ENCODE measurements around the gene INHBA. TPM values are rescaled to one million over a fixed set of nuclear protein-coding genes. Genes with fewer than 3 reads are reported as not detected.

INHBA gene
- 581 to 610 TPM (median 601 TPM) in 3 replicates for total RNA-seq
- long read RNA-seq, full-length matches to known transcripts, result 367 of 586 reads
- long read RNA-seq, partial matches to known transcripts, result 67 of 586 reads
- long read RNA-seq, other reads (novel, unspliced or antisense), result 152 of 586 reads

- H3K36me3 Mint-ChIP-seq (ENCODE audit: low read depth), result peaks cover 36% of the 10 kb centered on the region
- H3K4me3 Mint-ChIP-seq (ENCODE audit: unreplicated experiment), result peak within 1 kb of the TSS; percentile 99
Measured at GRCh38 chr7:41702635-41703371, at the start of gene INHBA. Gene INHBA (minus strand): TSS chr7:41703090. CDS start chr7:41700374, 2,716 bp downstream.

DNA sequence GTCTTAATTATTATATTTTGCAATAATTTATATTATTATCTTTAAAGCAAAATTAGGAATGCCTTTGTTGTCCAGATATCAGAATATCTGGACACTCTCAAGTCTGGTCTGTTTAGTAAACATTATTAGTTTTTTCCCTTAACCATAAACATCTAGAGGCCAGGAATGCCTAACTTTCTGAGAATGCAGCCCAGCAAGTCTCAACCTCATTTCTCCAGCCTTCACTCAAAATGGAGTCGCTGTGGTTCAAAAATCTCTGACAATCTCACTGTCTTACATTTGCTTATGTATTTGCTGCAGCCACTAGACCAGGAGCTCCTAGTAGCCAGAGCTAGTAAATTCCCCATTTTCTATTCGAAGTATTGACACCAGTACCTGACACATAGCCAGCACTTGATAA is 49.7 kb upstream of the INHBA start:
- TF ChIP-seq, protein P1, sequence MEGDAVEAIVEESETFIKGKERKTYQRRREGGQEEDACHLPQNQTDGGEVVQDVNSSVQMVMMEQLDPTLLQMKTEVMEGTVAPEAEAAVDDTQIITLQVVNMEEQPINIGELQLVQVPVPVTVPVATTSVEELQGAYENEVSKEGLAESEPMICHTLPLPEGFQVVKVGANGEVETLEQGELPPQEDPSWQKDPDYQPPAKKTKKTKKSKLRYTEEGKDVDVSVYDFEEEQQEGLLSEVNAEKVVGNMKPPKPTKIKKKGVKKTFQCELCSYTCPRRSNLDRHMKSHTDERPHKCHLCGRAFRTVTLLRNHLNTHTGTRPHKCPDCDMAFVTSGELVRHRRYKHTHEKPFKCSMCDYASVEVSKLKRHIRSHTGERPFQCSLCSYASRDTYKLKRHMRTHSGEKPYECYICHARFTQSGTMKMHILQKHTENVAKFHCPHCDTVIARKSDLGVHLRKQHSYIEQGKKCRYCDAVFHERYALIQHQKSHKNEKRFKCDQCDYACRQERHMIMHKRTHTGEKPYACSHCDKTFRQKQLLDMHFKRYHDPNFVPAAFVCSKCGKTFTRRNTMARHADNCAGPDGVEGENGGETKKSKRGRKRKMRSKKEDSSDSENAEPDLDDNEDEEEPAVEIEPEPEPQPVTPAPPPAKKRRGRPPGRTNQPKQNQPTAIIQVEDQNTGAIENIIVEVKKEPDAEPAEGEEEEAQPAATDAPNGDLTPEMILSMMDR (IDR thresholded peaks at IDR 0.05), result no peak
- H3K9me3 Mint-ChIP-seq (ENCODE audit: low read depth), result peaks cover 19% of the 10 kb centered on the region

More at GRCh38 chr7:41702635-41703371, at the start of gene INHBA:
- peaks cover 45% of the 10 kb centered on the region for H3K4me1 Mint-ChIP-seq (ENCODE audit: low read depth)
- no peak for DNase-seq (ENCODE audit: low spot score)
- H3K27me3 Mint-ChIP-seq (ENCODE audit: low read depth), result no peaks in the 10 kb centered on the region
- no peaks in the 10 kb centered on the region for H3K9me3 Mint-ChIP-seq (ENCODE audit: low read depth)
- H3K27ac Mint-ChIP-seq (ENCODE audit: unreplicated experiment), result peak within 1 kb of the TSS; percentile 95
- TF ChIP-seq, protein P1 (IDR thresholded peaks at IDR 0.05), result no peak

GRCh38 chr7:41750661-41751540 is 48.0 kb upstream of the INHBA start:
- Mint-ChIP-seq H3K27me3 (ENCODE audit: low read depth) (no peaks in the 10 kb centered on the region), H3K36me3 (ENCODE audit: low read depth) (no peaks in the 10 kb centered on the region), H3K4me1 (ENCODE audit: low read depth) (peaks cover 3% of the 10 kb centered on the region), H3K27ac (ENCODE audit: unreplicated experiment) (no peak overlapping the region), H3K9me3 (ENCODE audit: low read depth) (peaks cover 9% of the 10 kb centered on the region), H3K4me3 (ENCODE audit: unreplicated experiment) (no peak overlapping the region)
- TF ChIP-seq, protein P1 (IDR thresholded peaks at IDR 0.05), result no peak
- DNase-seq (ENCODE audit: low spot score), result no peak

More for the DNA sequence above, 49.7 kb upstream of the INHBA start:
- Mint-ChIP-seq H3K36me3 (ENCODE audit: low read depth) (peaks cover 2% of the 10 kb centered on the region), H3K4me3 (ENCODE audit: unreplicated experiment) (no peak overlapping the region), H3K4me1 (ENCODE audit: low read depth) (peaks cover 3% of the 10 kb centered on the region), H3K27me3 (ENCODE audit: low read depth) (no peaks in the 10 kb centered on the region), H3K27ac (ENCODE audit: unreplicated experiment) (no peak overlapping the region)
- DNase-seq (ENCODE audit: low spot score), result no peak

GRCh38 chr7:41747961-41748360 is 45.1 kb upstream of the INHBA start:
- Mint-ChIP-seq H3K36me3 (ENCODE audit: low read depth) (no peaks in the 10 kb centered on the region), H3K4me1 (ENCODE audit: low read depth) (peaks cover 28% of the 10 kb centered on the region), H3K9me3 (ENCODE audit: low read depth) (peaks cover 12% of the 10 kb centered on the region), H3K4me3 (ENCODE audit: unreplicated experiment) (no peak overlapping the region), H3K27ac (ENCODE audit: unreplicated experiment) (no peak overlapping the region), H3K27me3 (ENCODE audit: low read depth) (no peaks in the 10 kb centered on the region)
- DNase-seq (ENCODE audit: low spot score), result no peak
- TF ChIP-seq, protein P1 (IDR thresholded peaks at IDR 0.05), result no peak

DNA sequence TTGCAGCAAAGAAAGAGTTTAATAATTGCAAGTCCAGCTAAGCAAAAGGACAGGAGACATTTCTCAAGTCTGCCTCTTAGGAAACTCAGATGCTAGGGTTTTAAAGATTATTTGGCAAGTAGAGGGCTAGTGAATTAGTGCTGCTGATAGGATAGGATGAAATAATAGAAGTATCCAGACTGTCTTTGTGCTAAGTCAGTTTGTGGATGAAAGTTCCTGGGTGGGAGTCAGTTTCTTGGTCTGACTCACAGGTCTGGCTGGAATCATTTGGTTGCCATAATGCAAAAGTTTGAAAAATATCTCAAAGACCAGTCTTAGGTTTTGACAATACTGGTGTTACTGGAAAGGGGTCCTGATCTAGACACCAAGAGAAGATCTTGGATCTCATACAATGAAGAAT is 42.6 kb upstream of the INHBA start:
- Mint-ChIP-seq H3K27me3 (ENCODE audit: low read depth) (no peaks in the 10 kb centered on the region), H3K27ac (ENCODE audit: unreplicated experiment) (no peak overlapping the region), H3K4me1 (ENCODE audit: low read depth) (peaks cover 28% of the 10 kb centered on the region), H3K4me3 (ENCODE audit: unreplicated experiment) (no peak overlapping the region), H3K9me3 (ENCODE audit: low read depth) (peaks cover 27% of the 10 kb centered on the region), H3K36me3 (ENCODE audit: low read depth) (no peaks in the 10 kb centered on the region)
- TF ChIP-seq, protein P1 (IDR thresholded peaks at IDR 0.05), result no peak
- no peak for DNase-seq (ENCODE audit: low spot score)
